ENCODE results near the gene NPY2R. TPM values are rescaled to one million over a fixed set of nuclear protein-coding genes. Genes with fewer than 3 reads are reported as not detected.
A peak's percentile ranks its signal among the peaks of the same experiment; 100 is the strongest.

Gene NPY2R
- total RNA-seq, 1 donor from 2014 or later = not detected

DNA sequence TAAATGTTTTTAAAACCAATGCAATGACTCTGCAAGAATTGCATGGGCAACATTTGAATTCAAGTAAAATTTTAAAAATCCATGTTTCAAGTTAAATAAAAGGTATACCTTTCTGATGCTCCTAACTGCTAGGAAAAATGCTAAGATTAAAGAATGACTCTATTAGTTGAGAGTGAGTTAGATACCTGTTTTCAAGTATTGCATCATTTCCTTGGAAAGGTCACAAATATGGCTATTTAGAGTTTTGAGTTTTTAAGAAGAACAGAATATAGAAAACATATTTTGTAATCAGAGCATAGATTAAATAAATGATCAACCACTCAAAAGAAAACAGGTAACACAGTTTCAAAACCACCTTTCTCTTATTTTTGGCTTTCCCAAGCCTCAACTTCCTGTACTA is 18.3 kb upstream of the NPY2R start:
- no peak overlapping the region for H3K27ac Mint-ChIP-seq (ENCODE audit: unreplicated experiment)
- TF ChIP-seq CTCF (IDR thresholded peaks at IDR 0.05; ENCODE audit: partially characterized antibody, unreplicated experiment) = no peak
- no peak overlapping the region for H3K4me3 Mint-ChIP-seq (ENCODE audit: unreplicated experiment)
- no peaks in the 10 kb centered on the region for H3K36me3 Mint-ChIP-seq (ENCODE audit: unreplicated experiment)
- no peak for DNase-seq
- no peaks in the 10 kb centered on the region for H3K9me3 Mint-ChIP-seq (ENCODE audit: unreplicated experiment)
- H3K27me3 Mint-ChIP-seq (ENCODE audit: unreplicated experiment) = no peaks in the 10 kb centered on the region
- H3K4me1 Mint-ChIP-seq (ENCODE audit: low read depth, unreplicated experiment) = no peaks in the 10 kb centered on the region

GRCh38 chr4:155197757-155198156 is 10.7 kb upstream of the NPY2R start:
- Mint-ChIP-seq H3K27me3 (ENCODE audit: unreplicated experiment) (no peaks in the 10 kb centered on the region), H3K27ac (ENCODE audit: unreplicated experiment) (no peak overlapping the region), H3K36me3 (ENCODE audit: unreplicated experiment) (no peaks in the 10 kb centered on the region), H3K4me3 (ENCODE audit: unreplicated experiment) (no peak overlapping the region), H3K9me3 (ENCODE audit: unreplicated experiment) (no peaks in the 10 kb centered on the region), H3K4me1 (ENCODE audit: low read depth, unreplicated experiment) (no peaks in the 10 kb centered on the region)
- no peak for TF ChIP-seq CTCF (IDR thresholded peaks at IDR 0.05; ENCODE audit: partially characterized antibody, unreplicated experiment)
- DNase-seq = no peak

DNA sequence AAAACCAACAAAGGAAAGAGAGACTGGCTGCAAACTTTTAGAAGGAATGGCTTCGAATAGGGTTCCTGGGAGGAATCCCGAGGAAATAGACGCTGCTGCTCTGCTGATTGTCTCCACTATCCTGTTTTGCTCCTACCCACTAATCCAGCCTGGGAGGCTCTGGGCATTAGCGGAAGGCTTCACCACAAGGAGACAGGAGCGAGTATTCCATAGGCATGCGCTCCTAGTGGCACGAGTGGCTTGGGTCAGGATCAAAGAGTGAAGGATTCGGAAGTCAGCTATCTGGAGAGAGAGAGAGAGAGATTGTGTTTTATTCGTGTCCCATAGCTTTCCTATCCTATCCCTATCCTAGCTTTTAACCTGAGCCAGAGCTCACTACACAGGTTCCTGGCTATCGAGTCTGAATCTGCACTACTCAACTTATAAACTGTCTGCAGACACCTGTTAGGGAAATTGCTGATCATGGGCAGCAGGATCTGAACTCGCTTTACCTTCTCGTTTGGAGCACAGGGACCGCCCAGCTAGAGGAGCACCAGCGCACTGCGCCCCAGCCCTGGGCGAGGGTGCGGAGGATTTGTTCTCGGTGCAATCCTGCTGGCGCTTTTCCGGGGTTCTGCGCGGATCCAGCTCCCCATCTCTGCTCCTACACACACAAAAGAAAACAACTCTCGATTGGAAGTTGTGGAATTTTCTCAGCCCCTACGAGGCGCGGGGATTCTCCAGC is 740 bp upstream of the NPY2R start:
- Mint-ChIP-seq H3K36me3 (ENCODE audit: unreplicated experiment) (no peaks in the 10 kb centered on the region), H3K27ac (ENCODE audit: unreplicated experiment) (no peak overlapping the region), H3K9me3 (ENCODE audit: unreplicated experiment) (no peaks in the 10 kb centered on the region), H3K4me1 (ENCODE audit: low read depth, unreplicated experiment) (peaks cover 3% of the 10 kb centered on the region), H3K4me3 (ENCODE audit: unreplicated experiment) (peak overlapping the region; percentile 91), H3K27me3 (ENCODE audit: unreplicated experiment) (peaks cover 11% of the 10 kb centered on the region)
- TF ChIP-seq CTCF (IDR thresholded peaks at IDR 0.05; ENCODE audit: partially characterized antibody, unreplicated experiment) = no peak
- peak; percentile 41 for DNase-seq

DNA sequence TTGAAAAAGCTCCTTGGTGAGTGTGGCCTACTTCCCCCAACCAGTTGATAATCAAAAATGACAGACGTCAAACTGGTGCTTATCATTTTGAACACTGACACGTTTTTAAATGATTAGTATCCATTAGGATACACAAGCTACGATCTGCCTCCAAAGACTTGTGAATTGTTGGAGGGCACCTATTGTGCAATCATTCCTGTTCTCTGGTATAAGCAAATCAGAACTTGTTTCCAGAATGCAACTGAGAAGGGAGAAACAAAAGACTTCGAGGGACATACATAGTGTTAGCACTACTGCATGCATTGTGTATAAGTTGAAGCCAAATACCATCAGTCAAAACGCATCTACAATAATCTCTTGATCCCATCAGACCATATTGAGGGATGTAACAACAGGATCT is 11.6 kb downstream of the NPY2R start:
- no peak for DNase-seq
- H3K4me1 Mint-ChIP-seq (ENCODE audit: low read depth, unreplicated experiment) = no peaks in the 10 kb centered on the region
- H3K27ac Mint-ChIP-seq (ENCODE audit: unreplicated experiment) = no peak overlapping the region
- H3K27me3 Mint-ChIP-seq (ENCODE audit: unreplicated experiment) = no peaks in the 10 kb centered on the region
- no peak overlapping the region for H3K4me3 Mint-ChIP-seq (ENCODE audit: unreplicated experiment)
- TF ChIP-seq CTCF (IDR thresholded peaks at IDR 0.05; ENCODE audit: partially characterized antibody, unreplicated experiment) = no peak
- H3K9me3 Mint-ChIP-seq (ENCODE audit: unreplicated experiment) = no peaks in the 10 kb centered on the region
- no peaks in the 10 kb centered on the region for H3K36me3 Mint-ChIP-seq (ENCODE audit: unreplicated experiment)

- no peak for TF ChIP-seq CTCF (IDR thresholded peaks at IDR 0.05; ENCODE audit: partially characterized antibody, unreplicated experiment)
- H3K4me1 Mint-ChIP-seq (ENCODE audit: low read depth, unreplicated experiment) = no peaks in the 10 kb centered on the region
- no peaks in the 10 kb centered on the region for H3K36me3 Mint-ChIP-seq (ENCODE audit: unreplicated experiment)
- H3K9me3 Mint-ChIP-seq (ENCODE audit: unreplicated experiment) = no peaks in the 10 kb centered on the region
- no peak overlapping the region for H3K4me3 Mint-ChIP-seq (ENCODE audit: unreplicated experiment)
- no peak for DNase-seq
- no peaks in the 10 kb centered on the region for H3K27me3 Mint-ChIP-seq (ENCODE audit: unreplicated experiment)
- no peak overlapping the region for H3K27ac Mint-ChIP-seq (ENCODE audit: unreplicated experiment)
These were observed 18.7 kb downstream of the NPY2R start for GRCh38 chr4:155227131-155227530.

Measured in glutamatergic neuron (in vitro differentiated cells).